ENCODE results near the gene SLC1A7. TPM values are rescaled to one million over a fixed set of nuclear protein-coding genes. Genes with fewer than 3 reads are reported as not detected.
A peak's percentile ranks its signal among the peaks of the same experiment; 100 is the strongest.

Gene SLC1A7
- total RNA-seq: 1 to 10 TPM in 1 of 4 donors, under 1 TPM in 3; 0.45 to 3.7 (median 0.84) TPM

- Histone ChIP-seq H3K9me3 (peaks cover 0 to 6% (median 0%) of the 10 kb centered on the region in 4 donors), H3K36me3 (no peaks in the 10 kb centered on the region), H3K27me3 (no peaks in the 10 kb centered on the region), H3K4me1 (peaks cover 5 to 34% (median 31%) of the 10 kb centered on the region in 4 donors), H3K4me3 (no peak within 1 kb of the TSS), H3K27ac (replicated peaks in 1 of 4) (peak within 1 kb of the TSS in 2 of 4 donors; percentile 42 to 43)
- DNase-seq (ENCODE audit: extremely low spot score): peak; percentile 26
- 93% methylated on average over 8 of the region's 21 CpGs for WGBS
- TF ChIP-seq CTCF (IDR thresholded peaks at IDR 0.05) (no peak), POLR2A (IDR thresholded peaks at IDR 0.05; ENCODE audit: low read depth) (no peak)
- intact Hi-C loops (cut with DNase I): no loop called here
Observed at GRCh38 chr1:53142226-53142853, at the start of gene SLC1A7. Gene SLC1A7, minus strand, starts transcription at chr1:53142638. Its CDS starts 189 bp downstream, at chr1:53142449.

- TF ChIP-seq CTCF (IDR thresholded peaks at IDR 0.05) (no peak), EP300 (IDR thresholded peaks at IDR 0.05) (no peak), POLR2AphosphoS5 (IDR thresholded peaks at IDR 0.05) (no peak), POLR2A (IDR thresholded peaks at IDR 0.05; ENCODE audit: low read depth) (no peak)
- H3K4me3 ChIP-seq: no peak overlapping the region
- no peaks in the 10 kb centered on the region for H3K9me3 ChIP-seq
- intact Hi-C loops (cut with DNase I): no loop called here
- no peaks in the 10 kb centered on the region for H3K27me3 ChIP-seq
- DNase-seq (ENCODE audit: extremely low spot score): no peak
- no peaks in the 10 kb centered on the region for H3K36me3 ChIP-seq
- WGBS: 84% methylated on average over 10 of the region's 10 CpGs
- peaks cover under 1 to 4% (median 4%) of the 10 kb centered on the region in 4 donors for H3K4me1 ChIP-seq
- no peak overlapping the region for H3K27ac ChIP-seq (replicated peaks in 1 of 4)
Observed at GRCh38 chr1:53190210-53190611, 47.8 kb upstream of the SLC1A7 start.

GRCh38 chr1:53189061-53189460 lies 46.6 kb upstream of the SLC1A7 start:
- H3K9me3 ChIP-seq: no peaks in the 10 kb centered on the region
- H3K4me1 ChIP-seq: no peaks in the 10 kb centered on the region
- H3K27ac ChIP-seq (replicated peaks in 1 of 4): no peak overlapping the region
- no peak for DNase-seq (ENCODE audit: extremely low spot score)
- H3K36me3 ChIP-seq: no peaks in the 10 kb centered on the region
- 79% methylated on average over 5 of the region's 5 CpGs for WGBS
- intact Hi-C loops (cut with DNase I): loop anchor here (10.0 kb wide), 3 partner anchors 124 to 264 kb away; partner anchors contain the start of genes ECHDC2, PODN and SCP2
- no peaks in the 10 kb centered on the region for H3K27me3 ChIP-seq
- H3K4me3 ChIP-seq: no peak overlapping the region
- TF ChIP-seq POLR2A (IDR thresholded peaks at IDR 0.05; ENCODE audit: low read depth) (no peak), EP300 (IDR thresholded peaks at IDR 0.05) (no peak), CTCF (IDR thresholded peaks at IDR 0.05) (no peak), POLR2AphosphoS5 (IDR thresholded peaks at IDR 0.05) (no peak)

- TF ChIP-seq CTCF (IDR thresholded peaks at IDR 0.05) (no peak), POLR2A (IDR thresholded peaks at IDR 0.05; ENCODE audit: low read depth) (no peak), EP300 (IDR thresholded peaks at IDR 0.05) (no peak), POLR2AphosphoS5 (IDR thresholded peaks at IDR 0.05) (no peak)
- H3K9me3 ChIP-seq: no peaks in the 10 kb centered on the region
- no peak overlapping the region for H3K27ac ChIP-seq (replicated peaks in 1 of 4)
- no peaks in the 10 kb centered on the region for H3K36me3 ChIP-seq
- intact Hi-C loops (cut with DNase I): loop anchor here (10.0 kb wide), 3 partner anchors 123 to 263 kb away; partner anchors contain the start of genes ECHDC2, PODN and SCP2
- no peak overlapping the region for H3K4me3 ChIP-seq
- H3K27me3 ChIP-seq: no peaks in the 10 kb centered on the region
- H3K4me1 ChIP-seq: no peaks in the 10 kb centered on the region
- DNase-seq (ENCODE audit: extremely low spot score): no peak
- 77% methylated on average over 4 of the region's 4 CpGs for WGBS
Observed at GRCh38 chr1:53188099-53188498, 45.7 kb upstream of the SLC1A7 start.

Data from esophagus muscularis mucosa (tissue), 4 donors.